A673 (cell line): ENCODE results near the gene NOD1. TPM values are rescaled to one million over a fixed set of nuclear protein-coding genes. Genes with fewer than 3 reads are reported as not detected.

ENCODE experiments used
- BruUV-seq: library from RNA; stranded (reverse); fragments of 400-500 nt; replicated peaks from 2 replicates; lab custom pipeline; 2021; lab: Mats Ljungman, UMichigan
- CTCF ChIA-PET: fragments of 300-600 bp; sonication (Branson Sonifier 250); formaldehyde crosslinking; loops from one replicate; lab custom pipeline; 2022; ENCODE audit warnings: antibody characterized with exemption; lab: Charles Lee
- POLR2A ChIA-PET: fragments of 300-600 bp; sonication (Branson Sonifier 250); formaldehyde crosslinking; loops from one replicate; lab custom pipeline; 2022; ENCODE audit warnings: antibody characterized with exemption; ENCODE audit not compliant: low non-redundant PET; lab: Charles Lee
- DNase-seq: peaks from one replicate; pipeline ENCODE4 v3.0.0-alpha.2; 2015; ENCODE audit warnings: low spot score
- H3K27ac ChIP-seq: fragments of 200-600 bp; sonication (generic); 2 replicates; pipeline ENCODE4 v1.5.1; 2016; ENCODE audit warnings: mixed run types, low read depth, mild to moderate bottlenecking, mixed read lengths, antibody characterized with exemption, low read length; ENCODE audit not compliant: poor library complexity, severe bottlenecking
- H3K27me3 ChIP-seq: fragments of 200-600 bp; sonication (generic); replicated peaks from 2 replicates; pipeline ENCODE4 v1.6.1; 2017; ENCODE audit warnings: mixed run types, low read depth, mild to moderate bottlenecking, mixed read lengths, antibody characterized with exemption, low read length; ENCODE audit not compliant: insufficient read depth, poor library complexity
- H3K36me3 ChIP-seq: fragments of 200-600 bp; sonication (generic); 2 replicates; pipeline ENCODE4 v1.6.1; 2016; ENCODE audit warnings: mixed run types, mild to moderate bottlenecking, mixed read lengths, antibody characterized with exemption, low read length; ENCODE audit not compliant: insufficient read depth, poor library complexity, severe bottlenecking
- H3K4me1 ChIP-seq: fragments of 200-600 bp; sonication (generic); 2 replicates; pipeline ENCODE4 v1.6.1; 2017; ENCODE audit warnings: mixed run types, mild to moderate bottlenecking, mixed read lengths, antibody characterized with exemption, low read length; ENCODE audit not compliant: insufficient read depth, poor library complexity, severe bottlenecking
- H3K4me3 ChIP-seq: fragments of 200-600 bp; sonication (generic); 2 replicates; pipeline ENCODE4 v1.5.1; 2016; ENCODE audit warnings: low read depth, mixed run types, mild to moderate bottlenecking, mixed read lengths, low read length; ENCODE audit not compliant: poor library complexity, severe bottlenecking
- H3K9me3 ChIP-seq: fragments of 200-600 bp; sonication (generic); 2 replicates; pipeline ENCODE4 v1.6.1; 2016; ENCODE audit warnings: mixed run types, low read depth, mild to moderate bottlenecking, mixed read lengths, antibody characterized with exemption, low read length; ENCODE audit not compliant: poor library complexity, severe bottlenecking
- CTCF ChIP-seq: fragments of 300-800, 200-600 bp; sonication (generic); conservative IDR thresholded peaks from 2 replicates; pipeline ENCODE4 v1.5.1; 2017; ENCODE audit warnings: low read depth, mild to moderate bottlenecking, antibody characterized with exemption, low read length, moderate library complexity, mixed read lengths
- EZH2 ChIP-seq: fragments of 200-600 bp; sonication (generic); IDR thresholded peaks from 2 replicates; pipeline ENCODE4 v1.6.1; 2017; ENCODE audit warnings: borderline replicate concordance, low read depth, mild to moderate bottlenecking, mixed read lengths, antibody characterized with exemption, low read length; ENCODE audit not compliant: poor library complexity, severe bottlenecking
- intact Hi-C: fragments of 100-400 bp; cut with micrococcal nuclease; formaldehyde crosslinking; loops from one replicate; pipeline ENCODE4 v1.10.0; 2022; ENCODE audit not compliant: unreplicated experiment
- total RNA-seq: library from RNA; stranded (reverse); gene quantifications from 2 replicates; pipeline ENCODE4 v1.2.3, GENCODE V29; 2021

Gene NOD1
- total RNA-seq, 1 experiment from 2014 or later: 2.3 TPM

GRCh38 chr7:30466266-30466665 lies 12.3 kb downstream of the NOD1 start:
- TF ChIP-seq CTCF: no peak
- no peaks in the 10 kb centered on the region for H3K36me3 ChIP-seq
- H3K27me3 ChIP-seq: no peaks in the 10 kb centered on the region
- no peaks in the 10 kb centered on the region for H3K4me1 ChIP-seq
- DNase-seq: no peak
- H3K27ac ChIP-seq: no peak overlapping the region
- CTCF ChIA-PET: no interaction called here
- H3K9me3 ChIP-seq: no peaks in the 10 kb centered on the region
- no peak overlapping the region for H3K4me3 ChIP-seq
- no TSS peak for BruUV-seq
- intact Hi-C loops: no loop called here
- POLR2A ChIA-PET: no interaction called here

- intact Hi-C loops: no loop called here
- Histone ChIP-seq H3K27ac (no peak overlapping the region), H3K27me3 (no peaks in the 10 kb centered on the region), H3K4me1 (no peaks in the 10 kb centered on the region), H3K9me3 (no peaks in the 10 kb centered on the region), H3K4me3 (no peak overlapping the region), H3K36me3 (no peaks in the 10 kb centered on the region)
- no TSS peak for BruUV-seq
- CTCF ChIA-PET: no interaction called here
- POLR2A ChIA-PET: no interaction called here
- no peak for DNase-seq
- TF ChIP-seq CTCF: no peak
Measured at GRCh38 chr7:30465811-30466180, 12.8 kb downstream of the NOD1 start.

- H3K27ac ChIP-seq: no peak overlapping the region
- intact Hi-C loops: no loop called here
- POLR2A ChIA-PET: interaction anchor here (0.6 kb wide), 1 partner anchor 377 kb away, joined by 3 read pairs; no protein-coding TSS in a partner anchor
Measured at GRCh38 chr7:30465046-30465810, 13.4 kb downstream of the NOD1 start.

More at GRCh38 chr7:30465046-30465810, 13.4 kb downstream of the NOD1 start:
- CTCF ChIA-PET: no interaction called here
- Histone ChIP-seq H3K4me3 (no peak overlapping the region), H3K36me3 (no peaks in the 10 kb centered on the region), H3K4me1 (no peaks in the 10 kb centered on the region), H3K27me3 (no peaks in the 10 kb centered on the region), H3K9me3 (no peaks in the 10 kb centered on the region)
- TF ChIP-seq EZH2 (no peak), CTCF (no peak)
- no peak for DNase-seq
- BruUV-seq: no TSS peak
